ENCODE measurements around the gene ZNF436. TPM values are rescaled to one million over a fixed set of nuclear protein-coding genes. Genes with fewer than 3 reads are reported as not detected.

ZNF436 gene
- total RNA-seq, 1 experiment from 2014 or later: 16.0 TPM

GRCh38 chr1:23387494-23387893 lies 17.9 kb upstream of the ZNF436 start:
- no peaks in the 10 kb centered on the region for H3K9me3 ChIP-seq (ENCODE audit: control insufficient read depth, insufficient read depth, low read depth, low read length)
- POLR2A ChIA-PET: interaction anchor here (0.6 kb wide), 1 partner anchor 270 kb away, joined by 5 read pairs; no protein-coding TSS in a partner anchor
- DNase-seq (ENCODE audit: low read depth, low spot score) (no peak), ATAC-seq (no peak)
- TF ChIP-seq CTCF (IDR thresholded peaks at IDR 0.05) (no peak), TCF7L2 (IDR thresholded peaks at IDR 0.05; ENCODE audit: low read depth, low read length) (no peak), SIN3A (IDR thresholded peaks at IDR 0.05; ENCODE audit: borderline replicate concordance, insufficient read depth, low read depth, low read length) (no peak), REST (IDR thresholded peaks at IDR 0.05; ENCODE audit: insufficient read depth in 1 of 2, low read depth in 2 of 2, low read length in 1 of 2) (no peak), POLR2AphosphoS5 (IDR thresholded peaks at IDR 0.05; ENCODE audit: low read depth, low read length) (no peak)
- no peaks in the 10 kb centered on the region for H3K36me3 ChIP-seq (ENCODE audit: control insufficient read depth, insufficient read depth, low read length)
- H3K4me3 ChIP-seq (ENCODE audit: low read depth in 2 of 2, low read length in 2 of 2): no peak overlapping the region
- CTCF ChIA-PET: no interaction called here
- intact Hi-C loops (cut with micrococcal nuclease; ENCODE audit: unreplicated experiment) (no loop called here), in situ Hi-C loops (cut with HindIII; ENCODE audit: low pct_unique_long_range_greater_than_20kb, low sequenced_read_pairs) (no loop called here)
- peaks cover 3% of the 10 kb centered on the region; the same call in 1 of the 2 replicates for H3K4me1 ChIP-seq (ENCODE audit: control insufficient read depth, insufficient read depth, low read length)
- no TSS peak for BruUV-seq (replicated peaks)
- no peak overlapping the region for H3K27ac ChIP-seq (ENCODE audit: low read length)
- no peaks in the 10 kb centered on the region for H3K27me3 ChIP-seq (ENCODE audit: control insufficient read depth, insufficient read depth, low read length)

- intact Hi-C loops (cut with micrococcal nuclease; ENCODE audit: unreplicated experiment): no loop called here
- BruUV-seq (replicated peaks): no TSS peak
- H3K27ac ChIP-seq (ENCODE audit: low read length): no peak overlapping the region
- H3K27me3 ChIP-seq (ENCODE audit: control insufficient read depth, insufficient read depth, low read length): no peaks in the 10 kb centered on the region
- no peak for TF ChIP-seq POLR2AphosphoS5 (IDR thresholded peaks at IDR 0.05; ENCODE audit: low read depth, low read length)
- ChIA-PET POLR2A (no interaction called here), CTCF (interaction anchor here (1.5 kb wide), 1 partner anchor 19 kb away, joined by 4 read pairs; no protein-coding TSS in a partner anchor)
- no peaks in the 10 kb centered on the region for H3K36me3 ChIP-seq (ENCODE audit: control insufficient read depth, insufficient read depth, low read length)
- no peaks in the 10 kb centered on the region for H3K9me3 ChIP-seq (ENCODE audit: control insufficient read depth, insufficient read depth, low read depth, low read length)
- ATAC-seq: no peak
- in situ Hi-C loops (cut with HindIII; ENCODE audit: low pct_unique_long_range_greater_than_20kb, low sequenced_read_pairs): no loop called here
- DNase-seq (ENCODE audit: low read depth, low spot score): no peak
- H3K4me3 ChIP-seq (ENCODE audit: low read depth in 2 of 2, low read length in 2 of 2): no peak overlapping the region
- peaks cover 7% of the 10 kb centered on the region for H3K4me1 ChIP-seq (ENCODE audit: control insufficient read depth, insufficient read depth, low read length)
These were observed 15.5 kb upstream of the ZNF436 start for GRCh38 chr1:23385119-23385621.

DNA sequence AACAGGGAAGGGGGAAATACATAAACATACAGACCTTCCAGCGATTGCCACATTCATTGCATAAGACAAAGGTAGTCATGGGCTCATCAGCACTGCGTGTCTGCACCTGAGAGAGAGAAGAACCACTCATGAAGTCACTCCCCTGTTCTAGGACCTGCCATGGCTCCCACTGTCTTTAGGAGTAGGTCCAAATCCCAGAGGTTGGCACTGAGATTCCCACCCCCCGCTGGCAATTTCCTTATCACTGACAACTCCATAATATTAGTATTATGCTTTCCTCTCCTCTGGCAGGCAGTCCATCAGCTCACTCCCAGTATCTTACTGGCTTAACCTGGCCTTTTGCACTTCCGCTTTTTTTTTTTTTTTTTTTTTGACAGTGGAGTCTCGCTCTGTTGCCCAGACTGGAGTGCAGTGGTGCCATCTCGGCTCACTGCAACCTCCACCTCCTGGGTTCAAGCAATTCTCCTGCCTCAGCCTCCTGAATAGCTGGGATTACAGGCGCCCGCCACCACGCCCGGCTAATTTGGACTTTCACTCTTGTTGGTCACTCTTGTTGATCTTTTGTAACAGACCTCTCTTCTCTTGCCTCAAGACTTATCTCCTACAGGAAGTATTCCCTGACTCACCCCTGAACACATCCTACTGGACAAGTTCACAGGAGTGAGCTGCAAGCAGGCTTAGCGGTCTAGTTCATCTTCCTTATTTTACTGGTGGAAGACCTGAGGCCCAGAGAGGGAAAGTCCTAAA lies 14.8 kb upstream of the ZNF436 start:
- intact Hi-C loops (cut with micrococcal nuclease; ENCODE audit: unreplicated experiment): no loop called here
- Histone ChIP-seq H3K27ac (ENCODE audit: low read length) (no peak overlapping the region), H3K36me3 (ENCODE audit: control insufficient read depth, insufficient read depth, low read length) (no peaks in the 10 kb centered on the region), H3K4me3 (ENCODE audit: low read depth in 2 of 2, low read length in 2 of 2) (no peak overlapping the region), H3K9me3 (ENCODE audit: control insufficient read depth, insufficient read depth, low read depth, low read length) (no peaks in the 10 kb centered on the region), H3K4me1 (ENCODE audit: control insufficient read depth, insufficient read depth, low read length) (peaks cover 7% of the 10 kb centered on the region), H3K27me3 (ENCODE audit: control insufficient read depth, insufficient read depth, low read length) (no peaks in the 10 kb centered on the region)
- BruUV-seq (replicated peaks): no TSS peak
- in situ Hi-C loops (cut with HindIII; ENCODE audit: low pct_unique_long_range_greater_than_20kb, low sequenced_read_pairs): no loop called here
- POLR2A ChIA-PET: no interaction called here
- no peak for TF ChIP-seq TCF7L2 (IDR thresholded peaks at IDR 0.05; ENCODE audit: low read depth, low read length)
- no peak for TF ChIP-seq REST (IDR thresholded peaks at IDR 0.05; ENCODE audit: insufficient read depth in 1 of 2, low read depth in 2 of 2, low read length in 1 of 2)
- TF ChIP-seq CTCF (IDR thresholded peaks at IDR 0.05): no peak
- no peak for TF ChIP-seq POLR2AphosphoS5 (IDR thresholded peaks at IDR 0.05; ENCODE audit: low read depth, low read length)
- TF ChIP-seq SIN3A (IDR thresholded peaks at IDR 0.05; ENCODE audit: borderline replicate concordance, insufficient read depth, low read depth, low read length): no peak
- CTCF ChIA-PET: no interaction called here
- ATAC-seq (no peak), DNase-seq (ENCODE audit: low read depth, low spot score) (no peak)
